Keratinocyte (primary cell): Measurements from ENCODE around the gene ATP11A.

Source experiments
- EZH2 ChIP-seq: IDR thresholded peaks from one replicate; pipeline ENCODE4 v1.6.1; 2012; ENCODE audit warnings: inconsistent platforms, mild to moderate bottlenecking, low read length, moderate library complexity
- TF ChIP-seq, protein P1 (sequence below), 3 experiments: IDR thresholded peaks in 1 of 3; conservative IDR thresholded peaks in 1 of 3; optimal IDR thresholded peaks in 1 of 3; 2 replicates in 2 of 3; 3 replicates in 1 of 3; pipeline versions ENCODE3 to v1.5.1; 2011; ENCODE audit warnings: low read length in 3 of 3, mild to moderate bottlenecking in 3 of 3, moderate library complexity in 2 of 3, control low read depth in 1 of 3, inconsistent platforms in 1 of 3; ENCODE audit not compliant: insufficient read depth in 2 of 3; ENCODE audit errors: extremely low read depth in 1 of 3

GRCh38 chr13:112804374-112804773 lies 114.5 kb downstream of the ATP11A start:
- TF ChIP-seq, protein P1, sequence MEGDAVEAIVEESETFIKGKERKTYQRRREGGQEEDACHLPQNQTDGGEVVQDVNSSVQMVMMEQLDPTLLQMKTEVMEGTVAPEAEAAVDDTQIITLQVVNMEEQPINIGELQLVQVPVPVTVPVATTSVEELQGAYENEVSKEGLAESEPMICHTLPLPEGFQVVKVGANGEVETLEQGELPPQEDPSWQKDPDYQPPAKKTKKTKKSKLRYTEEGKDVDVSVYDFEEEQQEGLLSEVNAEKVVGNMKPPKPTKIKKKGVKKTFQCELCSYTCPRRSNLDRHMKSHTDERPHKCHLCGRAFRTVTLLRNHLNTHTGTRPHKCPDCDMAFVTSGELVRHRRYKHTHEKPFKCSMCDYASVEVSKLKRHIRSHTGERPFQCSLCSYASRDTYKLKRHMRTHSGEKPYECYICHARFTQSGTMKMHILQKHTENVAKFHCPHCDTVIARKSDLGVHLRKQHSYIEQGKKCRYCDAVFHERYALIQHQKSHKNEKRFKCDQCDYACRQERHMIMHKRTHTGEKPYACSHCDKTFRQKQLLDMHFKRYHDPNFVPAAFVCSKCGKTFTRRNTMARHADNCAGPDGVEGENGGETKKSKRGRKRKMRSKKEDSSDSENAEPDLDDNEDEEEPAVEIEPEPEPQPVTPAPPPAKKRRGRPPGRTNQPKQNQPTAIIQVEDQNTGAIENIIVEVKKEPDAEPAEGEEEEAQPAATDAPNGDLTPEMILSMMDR (optimal IDR thresholded peaks at IDR 0.05 in 1 of 3, IDR thresholded peaks at IDR 0.05 in 1 of 3, conservative IDR thresholded peaks at IDR 0.05 in 1 of 3; ENCODE audit: extremely low read depth in 1 of 3, insufficient read depth in 2 of 3, low read length in 3 of 3), result no peak
- TF ChIP-seq EZH2, result no peak
